Neutrophil (primary cell): ENCODE data around the gene ZNF670.

ENCODE experiments used
- H3K27ac ChIP-seq: fragments of 200-600 bp; sonication (generic); 2 replicates; pipeline ENCODE4 v1.5.1; 2016; ENCODE audit warnings: mild to moderate bottlenecking, moderate library complexity
- H3K27me3 ChIP-seq: fragments of 200-600 bp; sonication (generic); 2 replicates; pipeline ENCODE4 v1.6.0; 2016; ENCODE audit warnings: mild to moderate bottlenecking
- H3K36me3 ChIP-seq: fragments of 200-600 bp; sonication (generic); 2 replicates; pipeline ENCODE4 v1.5.1; 2017
- H3K4me1 ChIP-seq, 2 experiments: fragments of 200-600 bp in 1 of 2; sonication (generic) in 1 of 2; 1 replicate in 1 of 2; 2 replicates in 1 of 2; pipeline versions ENCODE4 v1.5.1 to v1.6.1; 2013 to 2016; ENCODE audit warnings: low read depth in 1 of 2, low read length in 1 of 2, mild to moderate bottlenecking in 1 of 2, moderate library complexity in 1 of 2; ENCODE audit not compliant: control insufficient read depth in 1 of 2, insufficient read depth in 1 of 2
- H3K4me3 ChIP-seq, 2 experiments: fragments of 200-600 bp in 1 of 2; sonication (generic) in 1 of 2; 1 replicate in 1 of 2; 2 replicates in 1 of 2; pipeline ENCODE4 v1.5.1; 2013 to 2016; ENCODE audit warnings: low read depth in 1 of 2, low read length in 1 of 2, mild to moderate bottlenecking in 1 of 2, moderate library complexity in 1 of 2
- H3K9me3 ChIP-seq: fragments of 200-600 bp; sonication (generic); 2 replicates; pipeline ENCODE4 v1.5.1; 2016
- TF ChIP-seq, protein P1 (sequence below): fragments of 200-600 bp; sonication (generic); IDR thresholded peaks from 2 replicates; pipeline ENCODE4 v1.5.1; 2016; ENCODE audit warnings: antibody characterized with exemption

The ZNF670 gene

DNA sequence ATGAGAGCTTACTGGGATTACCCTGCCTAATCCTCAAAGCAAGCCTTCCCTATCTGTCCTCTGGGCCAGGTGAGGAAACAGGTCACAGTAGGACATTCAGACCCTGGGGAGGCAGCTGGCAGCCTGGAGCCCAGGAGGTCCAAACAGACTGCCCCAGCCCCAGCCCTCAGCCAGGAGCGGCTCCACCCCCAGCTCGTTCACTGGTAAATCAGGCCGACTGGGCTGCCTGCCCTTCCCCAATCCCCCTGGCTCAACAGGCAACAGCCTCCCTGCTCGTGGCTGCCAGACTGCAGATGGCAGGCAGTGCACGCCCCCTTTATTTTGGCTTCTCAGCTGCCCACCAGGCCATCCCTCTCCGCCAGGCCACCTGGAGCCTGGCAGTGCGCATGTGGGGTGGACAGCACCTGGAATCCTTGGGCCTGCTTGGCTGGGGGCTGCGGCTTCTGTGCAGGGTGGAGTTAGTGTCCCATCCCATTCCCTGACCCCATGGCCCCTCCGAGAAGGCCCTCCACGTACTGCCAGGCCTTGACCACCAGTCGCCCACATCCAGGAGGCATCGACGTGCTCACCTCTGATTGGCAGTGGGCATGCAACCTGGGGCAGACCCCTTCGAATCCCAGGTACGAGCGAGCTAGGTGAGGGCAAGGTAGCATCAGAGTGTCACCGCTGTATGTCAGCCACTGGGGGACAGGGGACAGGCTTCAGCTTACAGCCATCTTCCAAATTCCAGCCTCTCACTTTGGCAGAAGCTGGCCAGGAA, 11.2 kb upstream of the ZNF670 start:
- no peaks in the 10 kb centered on the region for H3K9me3 ChIP-seq
- no peak overlapping the region for H3K4me3 ChIP-seq
- no peaks in the 10 kb centered on the region for H3K4me1 ChIP-seq
- no peaks in the 10 kb centered on the region for H3K36me3 ChIP-seq
- TF ChIP-seq, protein P1, sequence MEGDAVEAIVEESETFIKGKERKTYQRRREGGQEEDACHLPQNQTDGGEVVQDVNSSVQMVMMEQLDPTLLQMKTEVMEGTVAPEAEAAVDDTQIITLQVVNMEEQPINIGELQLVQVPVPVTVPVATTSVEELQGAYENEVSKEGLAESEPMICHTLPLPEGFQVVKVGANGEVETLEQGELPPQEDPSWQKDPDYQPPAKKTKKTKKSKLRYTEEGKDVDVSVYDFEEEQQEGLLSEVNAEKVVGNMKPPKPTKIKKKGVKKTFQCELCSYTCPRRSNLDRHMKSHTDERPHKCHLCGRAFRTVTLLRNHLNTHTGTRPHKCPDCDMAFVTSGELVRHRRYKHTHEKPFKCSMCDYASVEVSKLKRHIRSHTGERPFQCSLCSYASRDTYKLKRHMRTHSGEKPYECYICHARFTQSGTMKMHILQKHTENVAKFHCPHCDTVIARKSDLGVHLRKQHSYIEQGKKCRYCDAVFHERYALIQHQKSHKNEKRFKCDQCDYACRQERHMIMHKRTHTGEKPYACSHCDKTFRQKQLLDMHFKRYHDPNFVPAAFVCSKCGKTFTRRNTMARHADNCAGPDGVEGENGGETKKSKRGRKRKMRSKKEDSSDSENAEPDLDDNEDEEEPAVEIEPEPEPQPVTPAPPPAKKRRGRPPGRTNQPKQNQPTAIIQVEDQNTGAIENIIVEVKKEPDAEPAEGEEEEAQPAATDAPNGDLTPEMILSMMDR: no peak
- no peaks in the 10 kb centered on the region for H3K27me3 ChIP-seq
- no peak overlapping the region for H3K27ac ChIP-seq

DNA sequence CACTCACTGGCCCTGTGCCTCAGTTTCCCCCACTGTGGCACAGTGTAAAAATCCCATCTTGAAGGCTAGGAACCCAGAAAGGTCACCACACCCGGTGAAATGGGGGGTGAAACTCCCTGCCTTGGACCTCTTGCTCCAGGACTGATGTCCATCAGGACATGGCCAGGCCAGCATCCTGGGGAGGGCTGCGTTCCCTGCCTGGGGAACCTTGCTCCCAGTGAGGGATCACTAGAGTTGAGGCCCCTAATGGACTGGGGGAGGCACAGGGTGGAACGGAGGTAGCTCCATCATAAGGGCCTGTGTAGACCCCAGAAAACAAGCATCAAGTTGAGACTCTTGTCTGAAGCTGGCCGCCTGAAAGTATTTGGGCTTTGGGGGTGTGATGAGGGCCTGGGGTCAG, 10.4 kb upstream of the ZNF670 start:
- Histone ChIP-seq H3K27ac (no peak overlapping the region), H3K9me3 (no peaks in the 10 kb centered on the region), H3K4me1 (no peaks in the 10 kb centered on the region), H3K27me3 (no peaks in the 10 kb centered on the region), H3K36me3 (no peaks in the 10 kb centered on the region), H3K4me3 (no peak overlapping the region)
- TF ChIP-seq, protein P1: no peak

DNA sequence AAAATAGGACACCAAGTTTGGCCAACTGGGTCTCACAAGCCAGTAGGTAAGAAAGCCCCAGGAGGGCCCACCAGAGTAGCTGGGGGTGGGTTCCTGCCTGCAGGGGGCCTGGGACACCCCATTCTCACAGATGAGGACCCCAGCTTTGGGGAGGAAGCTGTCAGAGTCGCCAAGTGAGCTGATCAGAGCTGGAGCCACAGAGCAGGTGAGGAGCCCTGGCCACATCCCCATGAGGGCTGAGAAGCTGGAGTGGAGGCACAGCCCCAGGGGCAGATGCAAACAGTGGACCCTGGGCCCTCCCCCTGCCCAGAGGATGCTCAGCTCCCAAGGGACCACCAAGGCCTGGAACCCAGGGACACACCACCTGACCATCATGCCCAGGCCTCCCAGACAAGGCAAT, 8.6 kb upstream of the ZNF670 start:
- no peaks in the 10 kb centered on the region for H3K4me1 ChIP-seq
- H3K9me3 ChIP-seq: no peaks in the 10 kb centered on the region
- no peak overlapping the region for H3K27ac ChIP-seq
- TF ChIP-seq, protein P1: no peak
- no peaks in the 10 kb centered on the region for H3K27me3 ChIP-seq
- H3K36me3 ChIP-seq: no peaks in the 10 kb centered on the region
- H3K4me3 ChIP-seq: no peak overlapping the region

DNA sequence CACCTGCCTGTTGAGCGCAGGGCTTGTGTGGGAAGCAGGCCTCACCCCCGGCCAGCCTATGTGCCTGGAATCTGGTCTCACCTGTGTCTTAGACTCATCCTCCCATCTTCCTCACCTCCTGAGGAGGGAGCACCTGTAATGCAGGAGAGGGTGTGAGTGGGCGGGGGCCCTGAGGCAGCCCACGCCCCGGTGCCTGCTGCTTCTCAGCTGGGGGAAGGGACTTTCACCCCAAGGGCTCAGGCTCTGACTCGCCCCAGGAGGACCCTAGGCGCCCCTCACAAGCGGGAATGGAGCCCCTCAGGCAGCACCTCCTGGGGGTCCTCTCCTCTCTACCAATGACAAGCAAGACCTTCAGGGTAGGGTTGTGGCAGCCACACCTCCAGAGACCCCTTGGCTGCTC, 6.7 kb upstream of the ZNF670 start:
- no peaks in the 10 kb centered on the region for H3K9me3 ChIP-seq
- H3K4me1 ChIP-seq: no peaks in the 10 kb centered on the region
- TF ChIP-seq, protein P1: no peak
- H3K4me3 ChIP-seq: no peak overlapping the region
- H3K36me3 ChIP-seq: no peaks in the 10 kb centered on the region
- no peaks in the 10 kb centered on the region for H3K27me3 ChIP-seq
- no peak overlapping the region for H3K27ac ChIP-seq

DNA sequence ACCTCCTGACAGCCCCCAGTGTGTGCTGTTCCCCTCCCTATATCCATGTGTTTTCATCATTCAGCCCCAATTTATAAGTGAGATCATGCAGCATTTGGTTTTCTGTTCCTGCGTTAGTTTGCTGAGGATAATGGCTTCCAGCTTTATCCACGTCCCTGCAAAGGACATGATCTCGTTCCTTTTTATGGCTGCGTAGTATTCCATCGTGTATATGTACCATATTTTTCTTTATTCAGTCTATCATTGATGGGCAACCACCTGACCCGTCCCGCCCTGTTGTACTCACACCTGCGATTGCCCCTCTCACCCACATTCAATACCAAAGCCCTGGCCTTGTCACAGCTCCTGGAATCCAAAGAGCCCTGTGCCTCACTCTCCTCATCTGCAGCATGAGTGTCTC, 6.2 kb upstream of the ZNF670 start:
- H3K9me3 ChIP-seq: no peaks in the 10 kb centered on the region
- H3K27me3 ChIP-seq: peaks cover 2% of the 10 kb centered on the region
- peaks cover 0 to under 1% of the 10 kb centered on the region in 2 experiments for H3K4me1 ChIP-seq
- no peaks in the 10 kb centered on the region for H3K36me3 ChIP-seq
- TF ChIP-seq, protein P1: no peak
- no peak overlapping the region for H3K27ac ChIP-seq
- H3K4me3 ChIP-seq: no peak overlapping the region
